Right ventricle myocardium superior (tissue), 1 donor: Measurements from ENCODE around the gene RFLNA. TPM values are rescaled to one million over a fixed set of nuclear protein-coding genes. Genes with fewer than 3 reads are reported as not detected.
"Not testable (repeated sequence)": the region's sequence is repeated elsewhere in the genome, so short reads cannot be mapped to it uniquely, and the experiment has no call there.

Experiments
- ATAC-seq: fragments of 200-7000 bp; cut with Tn5 transposase; one replicate; pipeline ENCODE4 v1.9.1; 2020; ENCODE audit warnings: mild to moderate bottlenecking; ENCODE audit not compliant: poor library complexity
- DNase-seq: peaks from one replicate; pipeline ENCODE4 v3.0.0-alpha.2; 2020
- intact Hi-C: fragments of 100-400 bp; cut with DNase I; formaldehyde crosslinking; loops from one replicate; pipeline ENCODE4 v1.11.2; 2022
- total RNA-seq: library from RNA; stranded (reverse); fragmentation: NEBNext Ultra II Directional; extraction: Animal tissue kit (Norgen Biotek cat#: 25700); gene quantifications from one replicate; pipeline ENCODE4 v1.2.1, GENCODE V29; 2021
- donor health status: DM: no; HTN: yes; CAD: no; lungs with severe emphysema.

The RFLNA gene
- total RNA-seq, 1 donor from 2014 or later: 0.16 TPM

GRCh38 chr12:124314766-124315165 lies 19.9 kb downstream of the RFLNA start:
- intact Hi-C loops: loop anchor here (5.0 kb wide), 1 partner anchor 262 kb away; no protein-coding TSS in a partner anchor
- DNase-seq (no peak), ATAC-seq (no peak)

GRCh38 chr12:124315372-124316044 lies 20.6 kb downstream of the RFLNA start:
- intact Hi-C loops: loop anchor here (5.0 kb wide), 1 partner anchor 263 kb away; no protein-coding TSS in a partner anchor
- no peak for DNase-seq

GRCh38 chr12:124316257-124316900 lies 21.5 kb downstream of the RFLNA start:
- no peak for DNase-seq
- no peak for ATAC-seq
- intact Hi-C loops: loop anchor here (5.0 kb wide), 1 partner anchor 264 kb away; no protein-coding TSS in a partner anchor

More at GRCh38 chr12:124315372-124316044, 20.6 kb downstream of the RFLNA start:
- no peak for ATAC-seq

- intact Hi-C loops: loop anchor here (5.0 kb wide), 1 partner anchor 265 kb away; no protein-coding TSS in a partner anchor
- no peak for ATAC-seq
- DNase-seq: no peak
Observed at GRCh38 chr12:124317400-124317799, 22.5 kb downstream of the RFLNA start.

GRCh38 chr12:124318278-124319020 lies 23.6 kb downstream of the RFLNA start:
- DNase-seq (no peak), ATAC-seq (no peak)
- intact Hi-C loops: loop anchor here (5.0 kb wide), 1 partner anchor 266 kb away; no protein-coding TSS in a partner anchor

- no peak for DNase-seq
- ATAC-seq: no peak
- intact Hi-C loops: loop anchor here (5.0 kb wide), 2 partner anchors 267 to 282 kb away; no protein-coding TSS in a partner anchor
Observed at GRCh38 chr12:124319368-124320050, 24.6 kb downstream of the RFLNA start.

GRCh38 chr12:124321040-124321481 lies 26.2 kb downstream of the RFLNA start:
- DNase-seq: peak; percentile 79
- peak; percentile 84 for ATAC-seq
- intact Hi-C loops: loop anchor here (5.0 kb wide), 1 partner anchor 284 kb away; no protein-coding TSS in a partner anchor

- DNase-seq (no peak), ATAC-seq (peak; percentile 22)
- intact Hi-C loops: loop anchor here (5.0 kb wide), 1 partner anchor 284 kb away; no protein-coding TSS in a partner anchor
Observed at GRCh38 chr12:124321556-124322270, 26.8 kb downstream of the RFLNA start.

GRCh38 chr12:124322271-124322998 lies 27.5 kb downstream of the RFLNA start:
- intact Hi-C loops: loop anchor here (5.0 kb wide), 1 partner anchor 285 kb away; no protein-coding TSS in a partner anchor
- DNase-seq (no peak), ATAC-seq (no peak)

- not testable (repeated sequence) for ATAC-seq, DNase-seq
- intact Hi-C loops: loop anchor here (5.0 kb wide), 1 partner anchor 286 kb away; no protein-coding TSS in a partner anchor
Observed at GRCh38 chr12:124322999-124323328, 28.1 kb downstream of the RFLNA start.

GRCh38 chr12:124323771-124324530 lies 29.1 kb downstream of the RFLNA start:
- intact Hi-C loops: loop anchor here (5.0 kb wide), 1 partner anchor 287 kb away; no protein-coding TSS in a partner anchor
- no peak for ATAC-seq
- no peak for DNase-seq

- intact Hi-C loops: loop anchor here (5.0 kb wide), 1 partner anchor 288 kb away; no protein-coding TSS in a partner anchor
- ATAC-seq: no peak
Observed at GRCh38 chr12:124324803-124325705, 30.2 kb downstream of the RFLNA start.

GRCh38 chr12:124326104-124326503 lies 31.2 kb downstream of the RFLNA start:
- ATAC-seq: no peak
- intact Hi-C loops: no loop called here
- no peak for DNase-seq

More at GRCh38 chr12:124324803-124325705, 30.2 kb downstream of the RFLNA start:
- DNase-seq: no peak

GRCh38 chr12:124326871-124327270 lies 32.0 kb downstream of the RFLNA start:
- ATAC-seq: peak; percentile 25
- intact Hi-C loops: no loop called here
- DNase-seq: no peak

- intact Hi-C loops: no loop called here
- DNase-seq (peak; percentile 61), ATAC-seq (peak; percentile 75)
Observed at GRCh38 chr12:124327362-124328043, 32.6 kb downstream of the RFLNA start.
